ENCODE measurements around the gene ATRN.

ATRN gene

DNA sequence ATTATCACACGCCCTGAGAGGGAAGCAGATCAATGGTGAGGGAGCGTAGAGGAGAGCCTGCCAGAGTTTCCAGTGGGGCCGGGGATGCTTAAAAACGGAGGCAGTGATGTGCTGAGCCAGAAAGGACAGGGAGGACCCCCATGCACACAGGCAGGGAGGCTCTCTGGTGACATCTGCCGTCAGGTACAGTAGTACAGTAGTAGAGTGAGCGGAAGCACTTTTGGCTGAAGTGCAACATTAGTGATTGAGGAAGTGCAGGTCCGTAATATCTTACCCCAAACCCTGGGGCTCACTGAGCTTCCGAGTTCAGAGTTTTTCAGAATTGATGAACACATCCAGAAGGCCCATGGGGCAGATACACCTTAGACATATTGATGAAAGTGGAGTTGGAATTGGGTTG, 150.3 kb downstream of the ATRN start:
- no peaks in the 10 kb centered on the region for H4K20me1 ChIP-seq (ENCODE audit: insufficient read depth, low read length, poor library complexity, severe bottlenecking)
- no peaks in the 10 kb centered on the region for H3F3A ChIP-seq (ENCODE audit: low read depth)
- H3K9me3 ChIP-seq (ENCODE audit: insufficient read depth, low read depth, low read length): no peaks in the 10 kb centered on the region
- no peaks in the 10 kb centered on the region for H3K36me3 ChIP-seq (ENCODE audit: insufficient read depth, low read length)
- H3K4me2 ChIP-seq (ENCODE audit: low read depth, low read length, poor library complexity, severe bottlenecking): no peak overlapping the region
- no peak overlapping the region for H2AFZ ChIP-seq (ENCODE audit: low read length)
- TF ChIP-seq, protein P1, sequence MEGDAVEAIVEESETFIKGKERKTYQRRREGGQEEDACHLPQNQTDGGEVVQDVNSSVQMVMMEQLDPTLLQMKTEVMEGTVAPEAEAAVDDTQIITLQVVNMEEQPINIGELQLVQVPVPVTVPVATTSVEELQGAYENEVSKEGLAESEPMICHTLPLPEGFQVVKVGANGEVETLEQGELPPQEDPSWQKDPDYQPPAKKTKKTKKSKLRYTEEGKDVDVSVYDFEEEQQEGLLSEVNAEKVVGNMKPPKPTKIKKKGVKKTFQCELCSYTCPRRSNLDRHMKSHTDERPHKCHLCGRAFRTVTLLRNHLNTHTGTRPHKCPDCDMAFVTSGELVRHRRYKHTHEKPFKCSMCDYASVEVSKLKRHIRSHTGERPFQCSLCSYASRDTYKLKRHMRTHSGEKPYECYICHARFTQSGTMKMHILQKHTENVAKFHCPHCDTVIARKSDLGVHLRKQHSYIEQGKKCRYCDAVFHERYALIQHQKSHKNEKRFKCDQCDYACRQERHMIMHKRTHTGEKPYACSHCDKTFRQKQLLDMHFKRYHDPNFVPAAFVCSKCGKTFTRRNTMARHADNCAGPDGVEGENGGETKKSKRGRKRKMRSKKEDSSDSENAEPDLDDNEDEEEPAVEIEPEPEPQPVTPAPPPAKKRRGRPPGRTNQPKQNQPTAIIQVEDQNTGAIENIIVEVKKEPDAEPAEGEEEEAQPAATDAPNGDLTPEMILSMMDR (conservative IDR thresholded peaks at IDR 0.05; ENCODE audit: low read length): no peak
- TF ChIP-seq EZH2phosphoT487 (IDR thresholded peaks at IDR 0.05; ENCODE audit: borderline replicate concordance): no peak
- no peak overlapping the region for H3K4me3 ChIP-seq (ENCODE audit: low read length, poor library complexity, severe bottlenecking)
- no peaks in the 10 kb centered on the region for H3K9me2 ChIP-seq (replicated peaks; ENCODE audit: low read depth, low read length)
- H3K9ac ChIP-seq (ENCODE audit: low read depth, low read length, poor library complexity, severe bottlenecking): no peak overlapping the region
- H3K4me1 ChIP-seq (ENCODE audit: insufficient read depth, low read length, poor library complexity, severe bottlenecking): no peaks in the 10 kb centered on the region
- H3K79me2 ChIP-seq (ENCODE audit: insufficient read depth, low read length): no peaks in the 10 kb centered on the region
- H3K27me3 ChIP-seq (ENCODE audit: insufficient read depth, low read length, poor library complexity, severe bottlenecking): no peaks in the 10 kb centered on the region

DNA sequence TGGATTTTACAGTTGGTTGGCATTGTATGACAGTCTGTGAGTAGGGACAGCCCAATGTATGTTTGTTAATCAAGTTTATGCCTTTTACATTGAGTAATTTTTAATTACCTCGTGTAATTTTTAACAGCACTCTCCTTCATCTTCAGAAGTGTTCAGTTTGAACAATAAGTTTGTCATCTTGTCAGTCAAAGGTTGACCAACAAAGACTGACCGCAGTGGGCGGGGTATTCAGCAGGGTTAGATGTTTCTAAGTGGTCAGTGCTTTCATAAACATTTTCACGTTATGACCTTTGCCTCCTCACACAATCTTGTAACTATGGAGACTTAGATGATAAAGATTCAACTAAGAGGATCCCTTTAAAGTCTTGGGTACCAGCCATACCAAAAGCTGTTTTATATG, 151.6 kb downstream of the ATRN start:
- Histone ChIP-seq H2AFZ (ENCODE audit: low read length) (no peak overlapping the region), H3K36me3 (ENCODE audit: insufficient read depth, low read length) (no peaks in the 10 kb centered on the region; the same call in 1 of the 2 replicates), H3K4me1 (ENCODE audit: insufficient read depth, low read length, poor library complexity, severe bottlenecking) (no peaks in the 10 kb centered on the region), H4K20me1 (ENCODE audit: insufficient read depth, low read length, poor library complexity, severe bottlenecking) (no peaks in the 10 kb centered on the region), H3K27me3 (ENCODE audit: insufficient read depth, low read length, poor library complexity, severe bottlenecking) (no peaks in the 10 kb centered on the region), H3K9me3 (ENCODE audit: insufficient read depth, low read depth, low read length) (no peaks in the 10 kb centered on the region), H3F3A (ENCODE audit: low read depth) (no peaks in the 10 kb centered on the region), H3K9ac (ENCODE audit: low read depth, low read length, poor library complexity, severe bottlenecking) (no peak overlapping the region), H3K4me2 (ENCODE audit: low read depth, low read length, poor library complexity, severe bottlenecking) (no peak overlapping the region), H3K9me2 (replicated peaks; ENCODE audit: low read depth, low read length) (no peaks in the 10 kb centered on the region), H3K4me3 (ENCODE audit: low read length, poor library complexity, severe bottlenecking) (no peak overlapping the region), H3K79me2 (ENCODE audit: insufficient read depth, low read length) (no peaks in the 10 kb centered on the region)
- TF ChIP-seq, protein P1 (conservative IDR thresholded peaks at IDR 0.05; ENCODE audit: low read length): no peak
- no peak for TF ChIP-seq EZH2phosphoT487 (IDR thresholded peaks at IDR 0.05; ENCODE audit: borderline replicate concordance)

DNA sequence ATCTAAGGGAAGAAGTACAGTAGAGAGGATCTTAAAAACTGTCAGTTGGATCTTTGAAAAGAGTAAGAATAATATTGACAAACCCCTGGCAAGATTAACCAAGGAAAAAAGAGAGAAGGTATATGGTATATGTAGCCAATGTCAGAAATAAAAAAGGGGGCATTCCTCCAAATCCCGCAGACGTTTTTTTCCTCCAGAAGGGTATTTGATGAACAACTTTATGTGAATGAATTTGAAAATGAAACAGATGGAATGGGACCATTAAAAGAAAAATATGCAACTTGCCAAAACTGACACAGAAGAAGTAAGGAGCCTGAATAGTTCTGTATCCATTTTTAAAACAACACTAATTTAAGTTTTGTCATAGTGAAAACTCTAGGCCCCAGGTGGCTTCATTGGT, 156.7 kb downstream of the ATRN start:
- no peaks in the 10 kb centered on the region for H3K4me1 ChIP-seq (ENCODE audit: insufficient read depth, low read length, poor library complexity, severe bottlenecking)
- H4K20me1 ChIP-seq (ENCODE audit: insufficient read depth, low read length, poor library complexity, severe bottlenecking): no peaks in the 10 kb centered on the region
- H3K27me3 ChIP-seq (ENCODE audit: insufficient read depth, low read length, poor library complexity, severe bottlenecking): no peaks in the 10 kb centered on the region
- no peak for TF ChIP-seq EZH2phosphoT487 (IDR thresholded peaks at IDR 0.05; ENCODE audit: borderline replicate concordance)
- TF ChIP-seq, protein P1 (conservative IDR thresholded peaks at IDR 0.05; ENCODE audit: low read length): no peak
- no peaks in the 10 kb centered on the region for H3K79me2 ChIP-seq (ENCODE audit: insufficient read depth, low read length)
- H3F3A ChIP-seq (ENCODE audit: low read depth): no peaks in the 10 kb centered on the region
- H3K36me3 ChIP-seq (ENCODE audit: insufficient read depth, low read length): peaks cover 9% of the 10 kb centered on the region; the same call in 1 of the 2 replicates
- H3K9me3 ChIP-seq (ENCODE audit: insufficient read depth, low read depth, low read length): no peaks in the 10 kb centered on the region
- H3K4me2 ChIP-seq (ENCODE audit: low read depth, low read length, poor library complexity, severe bottlenecking): no peak overlapping the region
- no peaks in the 10 kb centered on the region for H3K9me2 ChIP-seq (replicated peaks; ENCODE audit: low read depth, low read length)
- no peak overlapping the region for H2AFZ ChIP-seq (ENCODE audit: low read length)
- no peak overlapping the region for H3K9ac ChIP-seq (ENCODE audit: low read depth, low read length, poor library complexity, severe bottlenecking)
- H3K4me3 ChIP-seq (ENCODE audit: low read length, poor library complexity, severe bottlenecking): no peak overlapping the region

Data from Loucy (cell line).